HG03442 (cell line): ENCODE data around the gene CYB561.

Experiments used
- ATAC-seq: cut with Tn5 transposase; IDR thresholded peaks from one replicate; pipeline ENCODE4 v1.9.1; 2021; ENCODE audit warnings: mild to moderate bottlenecking, moderate library complexity; ENCODE audit not compliant: unreplicated experiment

The CYB561 gene, protein sequence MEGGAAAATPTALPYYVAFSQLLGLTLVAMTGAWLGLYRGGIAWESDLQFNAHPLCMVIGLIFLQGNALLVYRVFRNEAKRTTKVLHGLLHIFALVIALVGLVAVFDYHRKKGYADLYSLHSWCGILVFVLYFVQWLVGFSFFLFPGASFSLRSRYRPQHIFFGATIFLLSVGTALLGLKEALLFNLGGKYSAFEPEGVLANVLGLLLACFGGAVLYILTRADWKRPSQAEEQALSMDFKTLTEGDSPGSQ

DNA sequence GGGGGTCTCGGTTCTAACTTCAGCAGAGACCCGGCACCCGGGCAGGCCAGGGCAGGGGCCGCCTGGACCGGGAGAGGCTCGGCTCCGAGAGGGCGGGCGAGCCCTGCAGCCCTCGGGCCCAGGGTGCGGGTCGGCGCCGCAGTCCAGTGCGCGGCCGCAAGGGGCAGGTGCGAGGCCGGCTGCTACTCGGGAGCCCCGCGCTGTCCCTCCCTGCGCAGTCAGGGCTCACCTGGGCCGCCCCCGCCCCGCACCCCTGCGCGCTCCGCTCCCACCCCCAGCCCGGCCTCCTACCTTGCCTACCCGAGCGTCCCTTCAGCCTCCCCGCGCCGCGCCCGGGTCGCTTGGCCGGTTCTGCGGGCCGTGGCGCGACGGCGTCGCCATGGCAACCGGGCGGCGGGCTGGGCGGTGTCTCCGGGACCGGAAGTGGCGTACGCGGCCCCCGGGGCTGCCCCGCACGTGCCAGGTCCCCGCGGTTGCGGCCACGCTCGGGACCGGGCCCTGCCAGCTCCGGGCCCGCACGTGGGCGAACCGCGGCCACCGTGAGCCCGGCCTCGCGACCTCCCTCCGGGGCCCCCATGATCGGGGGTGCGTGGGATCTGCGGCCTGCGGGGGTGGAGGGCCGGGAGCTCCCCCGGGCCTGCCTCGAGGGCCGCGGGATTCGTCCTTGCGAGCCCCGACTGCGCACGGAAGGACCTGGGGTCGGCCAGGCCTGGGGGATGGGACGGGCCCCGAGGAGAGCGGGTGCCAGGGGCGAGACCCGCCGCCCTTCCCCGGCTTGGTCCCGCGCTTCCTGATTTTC, at the start of gene CYB561:
CYB561 (minus strand) TSS at position 353 of the 799 bp plus-strand sequence. CDS start 8,759 bp downstream, outside the sequence.
- ATAC-seq, result peak; percentile 59

DNA sequence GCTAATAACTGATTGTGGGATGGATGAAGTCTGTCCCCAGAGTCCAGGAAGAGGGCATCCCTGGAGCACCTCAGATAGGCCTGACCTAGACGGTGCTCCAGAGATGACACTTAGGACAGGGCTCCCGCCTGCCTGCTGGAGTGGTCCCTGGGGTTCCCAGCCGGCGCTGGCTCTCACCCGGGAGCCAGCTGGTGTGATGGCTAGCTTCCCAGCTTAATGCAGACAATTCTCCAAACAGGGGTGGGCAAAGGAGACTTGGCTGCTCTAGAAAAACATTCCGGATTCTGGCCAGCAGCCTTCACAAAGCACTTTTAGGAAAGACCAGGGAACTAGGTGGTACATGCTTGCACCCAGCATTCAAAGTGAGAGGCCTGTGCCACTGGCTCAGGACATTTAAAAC, 49.4 kb upstream of the CYB561 start:
- no peak for ATAC-seq

DNA sequence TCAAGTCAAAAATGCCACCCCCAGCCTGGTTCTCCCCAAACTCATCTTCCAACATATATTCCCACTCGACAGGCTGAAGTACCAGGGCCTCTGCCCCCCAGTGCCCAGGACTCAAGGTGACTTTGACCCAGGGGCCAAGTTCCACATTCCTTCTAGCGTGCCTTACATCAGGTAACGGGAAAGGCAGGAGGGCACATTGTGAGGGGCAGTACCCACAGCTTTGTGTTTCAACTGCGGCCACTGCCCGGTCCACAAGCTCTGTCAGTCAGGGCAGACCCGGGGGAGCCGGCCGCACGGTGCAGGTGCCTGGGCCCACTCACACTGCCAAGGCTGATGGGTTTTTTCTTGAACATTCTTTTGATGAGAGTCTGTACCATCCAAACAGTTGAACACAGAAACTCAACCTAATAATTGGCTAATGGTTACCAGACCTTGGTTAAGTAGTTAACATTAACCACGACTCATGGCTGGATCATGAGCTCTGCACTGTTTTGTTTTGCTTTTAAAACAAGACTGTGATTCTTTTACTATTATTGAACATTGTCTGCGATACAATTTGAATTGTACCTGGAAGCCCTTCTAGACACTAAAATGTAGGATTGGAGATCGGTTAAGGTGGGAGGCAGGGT, 48.3 kb upstream of the CYB561 start:
- ATAC-seq, result no peak

DNA sequence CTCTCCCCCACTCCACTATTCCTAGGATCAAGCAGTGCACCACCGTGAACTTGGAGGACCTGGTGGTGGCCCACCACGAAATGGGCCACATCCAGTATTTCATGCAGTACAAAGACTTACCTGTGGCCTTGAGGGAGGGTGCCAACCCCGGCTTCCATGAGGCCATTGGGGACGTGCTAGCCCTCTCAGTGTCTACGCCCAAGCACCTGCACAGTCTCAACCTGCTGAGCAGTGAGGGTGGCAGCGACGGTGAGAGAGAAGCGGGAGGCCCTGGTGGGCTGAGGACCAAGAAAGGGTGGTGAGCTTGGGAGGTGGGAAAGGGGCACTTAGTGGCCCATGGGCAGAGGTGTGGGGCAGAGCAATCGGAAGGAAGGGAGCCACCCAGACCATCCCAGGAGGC, 47.3 kb upstream of the CYB561 start:
- no peak for ATAC-seq

DNA sequence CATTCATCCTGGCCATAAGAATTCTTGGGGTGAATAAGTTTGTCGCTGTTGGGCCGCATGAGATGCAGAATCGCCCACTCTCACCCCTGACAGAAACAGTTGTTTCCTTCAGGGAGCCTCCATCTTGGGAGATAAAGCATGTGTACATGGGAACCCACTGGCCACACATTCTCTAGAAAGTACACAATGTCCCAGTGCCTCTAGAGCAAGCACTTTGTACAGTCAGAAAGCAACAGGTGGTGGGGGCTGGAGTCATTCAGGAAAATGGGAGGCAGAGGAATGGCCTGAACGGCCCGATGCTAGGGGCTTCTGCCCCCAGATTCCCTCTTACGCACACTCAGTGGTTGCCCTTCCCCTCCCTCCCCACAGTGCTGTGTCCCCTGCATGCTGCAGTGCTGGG, 46.8 kb upstream of the CYB561 start:
- no peak for ATAC-seq

DNA sequence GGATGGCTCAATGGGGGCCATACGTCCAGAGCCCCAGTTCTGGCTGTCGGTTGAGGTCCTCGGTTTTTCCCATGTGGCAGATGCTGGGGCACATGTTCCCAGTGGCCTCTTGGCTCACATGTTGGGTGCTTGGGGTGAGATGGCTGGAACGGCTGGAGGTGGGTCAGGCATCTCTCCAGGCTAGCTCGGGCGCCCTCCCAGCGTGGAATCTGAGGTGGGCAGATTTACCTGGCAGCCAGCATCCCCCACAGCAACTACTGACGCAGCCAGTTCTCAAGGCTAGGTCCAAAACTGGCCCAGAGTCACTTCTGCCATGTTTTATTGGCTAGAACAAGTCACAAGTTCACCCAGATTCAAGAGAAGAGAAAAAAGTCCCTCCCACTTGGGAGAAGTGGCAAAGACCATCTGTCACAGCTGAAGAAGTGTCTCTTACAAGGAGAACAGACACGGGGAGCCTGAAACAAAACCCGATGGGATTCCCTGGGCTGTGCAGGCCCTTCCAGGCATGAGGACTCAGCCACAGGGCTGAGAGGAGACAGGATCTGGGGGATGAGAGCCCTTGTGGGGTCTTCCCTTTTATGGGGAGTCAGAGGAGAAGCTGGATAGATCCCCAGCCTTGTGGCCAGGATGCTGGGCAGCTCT, 46.0 kb upstream of the CYB561 start:
- no peak for ATAC-seq

DNA sequence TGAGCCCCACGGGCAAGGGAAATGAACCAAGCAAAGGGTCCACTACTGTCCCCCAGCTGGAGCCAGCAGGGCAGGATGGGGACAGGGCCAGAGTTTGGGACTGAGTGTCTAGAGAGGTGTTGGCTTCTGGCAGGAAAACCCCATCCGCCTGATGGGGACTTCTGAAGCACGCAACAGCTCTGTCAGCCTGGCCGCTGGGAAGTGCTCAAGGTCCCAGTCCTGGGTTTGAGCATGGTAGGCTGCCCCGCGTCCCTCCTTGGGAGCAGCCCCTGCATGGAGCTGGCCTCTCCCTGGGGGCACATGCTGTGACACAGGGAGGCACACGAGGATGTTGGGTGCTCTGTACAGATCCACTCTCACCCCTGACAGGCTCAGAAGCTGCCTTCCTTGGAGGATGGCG, 45.3 kb upstream of the CYB561 start:
- no peak for ATAC-seq

DNA sequence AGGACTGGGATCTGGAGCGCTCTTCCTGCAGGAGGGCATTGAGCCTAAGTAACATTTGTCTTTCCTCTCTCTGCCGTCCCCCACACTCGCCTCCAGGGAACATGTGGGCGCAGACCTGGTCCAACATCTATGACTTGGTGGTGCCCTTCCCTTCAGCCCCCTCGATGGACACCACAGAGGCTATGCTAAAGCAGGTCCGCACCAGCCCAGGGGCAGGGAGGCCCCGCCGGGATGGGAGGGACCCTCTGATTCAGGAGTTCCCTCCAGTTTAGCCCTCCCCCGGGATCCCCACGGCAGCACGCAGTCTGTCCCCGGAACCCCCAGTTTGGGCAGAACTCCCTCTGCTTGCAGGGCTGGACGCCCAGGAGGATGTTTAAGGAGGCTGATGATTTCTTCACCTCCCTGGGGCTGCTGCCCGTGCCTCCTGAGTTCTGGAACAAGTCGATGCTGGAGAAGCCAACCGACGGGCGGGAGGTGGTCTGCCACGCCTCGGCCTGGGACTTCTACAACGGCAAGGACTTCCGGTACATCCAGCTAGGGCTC, 44.8 kb upstream of the CYB561 start:
- no peak for ATAC-seq

DNA sequence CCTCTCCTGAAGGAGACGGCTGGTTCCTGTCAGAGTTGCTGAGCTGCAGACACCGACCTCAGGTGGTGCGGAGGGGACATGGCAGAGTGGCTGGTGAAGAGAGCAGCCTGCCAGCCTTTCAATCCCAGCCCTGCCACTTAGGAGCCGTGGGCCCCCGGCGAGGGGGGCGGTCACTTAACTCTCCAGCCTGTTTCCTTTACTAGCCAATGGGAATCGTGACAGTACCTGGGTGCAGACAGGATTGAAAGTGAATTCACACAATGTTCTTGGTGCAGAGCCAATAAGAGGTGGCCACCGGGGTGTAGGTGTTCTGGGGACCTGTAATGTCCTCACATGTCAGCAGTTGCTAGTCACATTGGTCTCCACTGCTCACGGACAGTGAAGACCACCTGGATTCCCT, 44.2 kb upstream of the CYB561 start:
- no peak for ATAC-seq

DNA sequence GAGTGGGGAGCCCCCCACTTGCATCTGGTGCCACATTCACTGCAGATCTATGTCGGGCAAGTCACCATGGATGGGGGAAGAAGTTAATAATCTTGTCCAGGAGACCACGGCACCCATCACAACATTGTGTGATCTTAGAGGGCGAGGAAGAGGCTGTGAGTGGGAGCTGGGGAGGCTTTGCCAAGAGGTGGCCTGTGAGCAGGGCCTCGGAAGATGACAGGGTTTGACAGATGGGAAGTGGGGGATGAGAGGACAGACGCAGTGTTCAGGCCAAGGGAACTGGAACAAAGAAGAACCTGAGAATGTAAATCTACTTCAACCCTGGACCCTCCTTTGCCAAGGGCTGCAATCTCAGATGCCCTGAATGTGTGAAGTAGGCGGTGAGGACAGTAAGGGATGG, 43.2 kb upstream of the CYB561 start:
- no peak for ATAC-seq

DNA sequence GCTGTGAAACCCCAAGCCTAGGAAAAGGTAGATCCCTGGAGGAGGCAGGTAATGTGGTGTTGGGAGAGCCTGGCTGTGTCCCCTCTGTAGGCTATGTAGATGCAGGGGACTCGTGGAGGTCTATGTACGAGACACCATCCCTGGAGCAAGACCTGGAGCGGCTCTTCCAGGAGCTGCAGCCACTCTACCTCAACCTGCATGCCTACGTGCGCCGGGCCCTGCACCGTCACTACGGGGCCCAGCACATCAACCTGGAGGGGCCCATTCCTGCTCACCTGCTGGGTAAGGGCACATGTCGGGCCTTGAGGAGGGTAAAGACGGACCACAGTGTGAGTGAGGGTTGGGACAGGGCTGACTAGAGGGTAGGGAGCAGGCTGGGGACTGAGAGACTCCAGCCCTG, 42.7 kb upstream of the CYB561 start:
- no peak for ATAC-seq

DNA sequence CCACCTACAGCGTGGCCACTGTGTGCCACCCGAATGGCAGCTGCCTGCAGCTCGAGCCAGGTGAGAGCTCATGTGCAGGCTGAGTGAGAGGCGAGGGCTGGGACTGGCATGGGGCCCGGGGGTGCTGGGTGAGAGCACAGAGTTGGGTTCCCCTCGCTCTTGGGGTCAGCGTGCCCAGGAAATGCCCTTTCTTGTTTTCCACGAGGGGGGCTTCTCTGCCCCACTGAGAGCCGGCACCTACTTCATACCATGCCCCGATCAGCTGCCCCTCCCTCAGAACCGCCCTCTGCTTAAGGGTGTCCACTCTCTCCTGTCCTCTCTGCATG, 40.9 kb upstream of the CYB561 start:
- ATAC-seq, result no peak

DNA sequence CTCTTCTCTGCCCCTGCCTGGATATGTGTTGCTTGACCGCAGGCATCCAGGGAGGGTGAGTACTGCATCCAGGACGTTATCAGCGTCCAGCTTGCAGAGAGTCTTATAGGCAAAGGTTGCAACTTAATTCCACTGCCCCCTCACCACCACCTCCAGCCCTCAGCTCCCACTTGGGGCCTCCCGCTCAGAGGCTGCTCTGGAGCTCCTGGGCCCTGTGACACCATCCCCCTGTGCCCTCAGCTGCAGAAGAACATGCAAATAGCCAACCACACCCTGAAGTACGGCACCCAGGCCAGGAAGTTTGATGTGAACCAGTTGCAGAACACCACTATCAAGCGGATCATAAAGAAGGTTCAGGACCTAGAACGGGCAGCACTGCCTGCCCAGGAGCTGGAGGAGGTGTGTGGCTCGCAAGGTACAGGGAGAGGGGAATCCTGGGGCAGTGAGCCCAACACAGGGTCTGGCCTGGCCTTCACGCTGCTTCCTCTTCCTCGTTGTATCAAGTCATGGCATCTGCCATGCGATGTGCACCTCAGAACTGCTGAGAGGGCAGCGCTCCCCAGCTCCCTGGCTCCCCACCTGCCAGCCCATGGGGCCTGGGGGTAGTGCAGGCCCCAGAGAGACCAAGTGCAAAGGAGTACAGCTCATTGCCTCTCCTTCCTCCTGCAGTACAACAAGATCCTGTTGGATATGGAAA, 40.4 kb upstream of the CYB561 start:
- ATAC-seq, result no peak

DNA sequence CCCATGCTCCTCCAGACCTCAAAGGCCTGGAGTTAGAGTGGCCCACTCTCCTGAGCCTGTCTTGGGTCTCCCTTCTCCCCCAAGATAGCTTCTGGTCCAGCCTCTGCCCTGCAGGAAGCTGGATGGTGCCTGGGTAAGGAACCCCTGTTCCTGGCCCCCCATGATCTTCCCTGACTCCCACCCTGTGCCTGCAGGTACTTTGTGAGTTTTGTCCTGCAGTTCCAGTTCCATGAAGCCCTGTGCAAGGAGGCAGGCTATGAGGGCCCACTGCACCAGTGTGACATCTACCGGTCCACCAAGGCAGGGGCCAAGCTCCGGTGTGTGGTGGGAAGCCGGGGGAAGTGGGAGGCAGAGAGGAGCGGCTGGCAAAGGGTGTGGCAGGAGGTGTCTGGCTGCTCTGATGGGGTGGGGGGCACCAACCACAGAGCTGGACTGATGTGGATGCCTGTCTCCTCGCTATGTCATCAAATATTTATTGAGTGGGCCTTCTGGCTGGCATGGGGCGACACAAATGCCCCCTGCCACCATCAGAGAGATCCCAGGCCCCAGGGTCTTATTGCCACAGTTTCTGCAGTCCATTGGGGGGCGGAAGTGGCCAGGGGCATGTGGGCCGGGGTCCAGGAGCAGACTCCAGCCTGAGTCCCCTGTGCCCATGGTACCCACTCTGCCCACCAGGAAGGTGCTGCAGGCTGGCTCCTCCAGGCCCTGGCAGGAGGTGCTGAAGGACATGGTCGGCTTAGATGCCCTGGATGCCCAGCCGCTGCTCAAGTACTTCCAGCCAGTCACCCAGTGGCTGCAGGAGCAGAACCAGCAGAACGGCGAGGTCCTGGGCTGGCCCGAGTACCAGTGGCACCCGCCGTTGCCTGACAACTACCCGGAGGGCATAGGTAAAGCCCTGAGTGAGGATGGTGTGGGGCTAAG, 37.8 kb upstream of the CYB561 start:
- no peak for ATAC-seq

DNA sequence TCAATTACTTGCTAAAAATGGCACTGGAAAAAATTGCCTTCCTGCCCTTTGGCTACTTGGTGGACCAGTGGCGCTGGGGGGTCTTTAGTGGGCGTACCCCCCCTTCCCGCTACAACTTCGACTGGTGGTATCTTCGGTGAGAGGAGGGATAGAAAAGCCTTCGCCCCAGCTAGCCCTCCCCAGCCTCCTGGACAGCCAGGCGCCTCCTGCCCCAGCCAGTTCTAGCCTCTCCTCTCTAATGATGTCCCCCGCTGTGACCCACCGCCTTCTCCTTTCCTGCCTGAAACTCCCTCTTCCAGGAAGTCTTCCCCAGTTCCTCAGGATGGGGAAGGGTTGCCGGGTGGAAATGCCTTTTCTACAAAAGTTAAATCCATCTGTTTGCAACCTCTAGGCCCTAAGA, 36.9 kb upstream of the CYB561 start:
- no peak for ATAC-seq

DNA sequence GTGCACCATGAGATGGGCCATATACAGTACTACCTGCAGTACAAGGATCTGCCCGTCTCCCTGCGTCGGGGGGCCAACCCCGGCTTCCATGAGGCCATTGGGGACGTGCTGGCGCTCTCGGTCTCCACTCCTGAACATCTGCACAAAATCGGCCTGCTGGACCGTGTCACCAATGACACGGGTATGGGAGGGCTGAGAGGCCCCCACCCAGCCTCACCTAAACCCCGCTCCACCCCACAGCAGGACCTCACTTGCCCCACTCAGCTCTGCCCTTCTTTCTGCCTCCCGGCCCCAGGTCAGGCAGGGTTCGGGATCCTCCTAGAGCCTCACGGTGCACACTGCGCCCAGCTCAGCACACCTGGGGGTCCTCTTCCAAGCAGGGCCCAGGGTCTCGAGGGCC, 36.4 kb upstream of the CYB561 start:
- ATAC-seq, result no peak

DNA sequence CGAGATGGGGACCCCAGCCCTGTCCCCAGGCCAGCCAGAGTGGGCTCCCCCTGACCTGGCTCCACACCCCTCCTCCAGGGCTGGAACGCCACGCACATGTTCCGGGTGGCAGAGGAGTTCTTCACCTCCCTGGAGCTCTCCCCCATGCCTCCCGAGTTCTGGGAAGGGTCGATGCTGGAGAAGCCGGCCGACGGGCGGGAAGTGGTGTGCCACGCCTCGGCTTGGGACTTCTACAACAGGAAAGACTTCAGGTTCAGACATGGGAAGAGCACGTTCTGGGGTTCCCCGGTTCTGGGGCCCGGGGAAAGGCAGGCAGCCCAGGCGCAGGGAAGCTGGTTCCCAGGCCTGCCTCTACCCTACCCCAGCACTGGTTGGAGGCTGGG, 35.4 kb upstream of the CYB561 start:
- no peak for ATAC-seq

DNA sequence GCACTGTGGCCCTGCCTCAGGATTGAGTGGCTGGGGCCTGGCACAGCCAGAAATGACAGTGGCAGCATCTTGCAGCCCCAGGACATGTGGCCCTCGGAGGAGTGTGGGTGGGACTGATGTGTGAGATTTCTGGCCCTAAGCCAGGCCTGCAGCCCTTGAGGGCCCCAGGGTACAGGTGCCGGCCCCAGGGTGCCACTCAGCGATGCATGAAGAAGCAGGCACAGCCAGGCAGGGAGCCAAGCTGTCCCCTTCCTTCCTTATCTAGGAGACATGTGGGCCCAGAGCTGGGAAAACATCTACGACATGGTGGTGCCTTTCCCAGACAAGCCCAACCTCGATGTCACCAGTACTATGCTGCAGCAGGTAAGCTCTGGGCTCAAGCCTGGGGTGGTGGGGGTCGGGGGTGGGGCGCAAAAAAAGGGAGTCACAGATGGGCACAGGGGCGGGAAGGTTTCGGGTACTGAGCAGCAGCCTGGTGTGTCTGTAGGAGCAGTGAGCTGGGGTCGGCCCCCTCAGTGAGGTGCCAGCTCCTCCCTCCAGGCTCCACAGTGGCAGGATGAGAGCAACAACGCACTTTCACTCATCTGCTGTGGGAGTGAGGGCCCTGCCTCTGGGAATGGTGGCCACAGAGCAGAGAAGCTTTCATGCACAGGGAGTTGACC, 34.9 kb upstream of the CYB561 start:
- no peak for ATAC-seq

DNA sequence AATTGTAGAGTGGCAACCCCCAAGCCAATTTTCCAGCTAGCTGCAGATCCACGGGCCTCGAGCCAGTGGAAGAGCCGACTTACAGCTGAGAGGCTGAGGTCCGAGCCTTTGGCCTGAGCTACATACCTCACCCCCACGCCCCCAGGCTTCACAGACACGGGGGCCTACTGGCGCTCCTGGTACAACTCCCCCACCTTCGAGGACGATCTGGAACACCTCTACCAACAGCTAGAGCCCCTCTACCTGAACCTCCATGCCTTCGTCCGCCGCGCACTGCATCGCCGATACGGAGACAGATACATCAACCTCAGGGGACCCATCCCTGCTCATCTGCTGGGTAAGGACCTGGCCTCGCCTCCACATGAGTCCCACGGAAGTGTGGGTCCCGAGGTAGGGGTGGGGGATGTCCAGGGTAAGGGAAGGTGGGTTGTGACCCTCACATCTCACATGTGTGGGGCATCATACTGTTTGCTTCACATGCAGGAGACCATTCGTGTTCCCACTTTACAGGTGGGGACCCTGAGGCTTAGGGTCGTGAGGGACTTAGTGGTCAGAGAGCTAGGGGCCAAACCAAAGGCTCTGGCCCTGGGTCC, 34.2 kb upstream of the CYB561 start:
- no peak for ATAC-seq
